K562 (cell line): ENCODE data around the gene SLC7A8. TPM values are rescaled to one million over a fixed set of nuclear protein-coding genes. Genes with fewer than 3 reads are reported as not detected.
"Not testable (repeated sequence)": the region's sequence is repeated elsewhere in the genome, so short reads cannot be mapped to it uniquely, and the experiment has no call there.

ENCODE experiments used
- ATAC-seq: fragments of 200-7000 bp; cut with Tn5 transposase; 3 replicates; pipeline ENCODE4 v1.9.1; 2020; ENCODE audit warnings: moderate library complexity
- BruUV-seq: library from RNA; stranded (reverse); fragments of 400-500 nt; replicated peaks from 2 replicates; lab custom pipeline; 2021; lab: Mats Ljungman, UMichigan
- CTCF ChIA-PET: fragments of 300-600 bp; formaldehyde crosslinking; extraction: SDS; loops from one replicate; lab custom pipeline; 2021; ENCODE audit warnings: low intra/inter-chr PET ratio; lab: Yijun Ruan, JAX
- POLR2A ChIA-PET: fragments of 300-600, 350-650 bp; sonication (Branson Sonifier 250); formaldehyde crosslinking; extraction: SDS; loops from one replicate; lab custom pipeline; 2021; ENCODE audit warnings: antibody characterized with exemption, inconsistent platforms; lab: Yijun Ruan, JAX
- DNase-seq, 4 experiments: peaks; one replicate each; pipeline versions ENCODE4 v3.0.0 to v3.0.0-alpha.2; 2011 to 2018; ENCODE audit warnings: low spot score in 3 of 4, mixed read lengths in 3 of 4; ENCODE audit errors: extremely low read depth in 1 of 4
- FAIRE-seq: peaks from 2 replicates; lab custom pipeline; 2011; peaks lifted over from hg19 to GRCh38; lab: Jason Lieb, UNC
- H2AFZ ChIP-seq: 2 replicates; pipeline ENCODE4 v1.6.0; 2011; ENCODE audit warnings: low read depth, low read length, control low read depth, inconsistent platforms
- H3K27ac ChIP-seq: fragments of 200-600 bp; 3 replicates; pipeline ENCODE4 v1.8.0; 2011; ENCODE audit warnings: low read depth, mild to moderate bottlenecking, control low read depth, inconsistent platforms, low read length, moderate library complexity, mixed read lengths; ENCODE audit errors: extremely low read depth
- H3K27me3 ChIP-seq, 2 experiments: fragments of 300-600 bp in 1 of 2; 2 replicates in 1 of 2; 3 replicates in 1 of 2; pipeline versions ENCODE4 v1.6.0 to v1.8.0; 2011; ENCODE audit warnings: inconsistent platforms in 2 of 2, low read length in 2 of 2, mild to moderate bottlenecking in 1 of 2, mixed read lengths in 1 of 2, moderate library complexity in 1 of 2; ENCODE audit not compliant: control insufficient read depth in 2 of 2, insufficient read depth in 2 of 2
- H3K36me3 ChIP-seq: fragments of 300-600 bp; 3 replicates; pipeline ENCODE4 v1.8.0; 2011; ENCODE audit warnings: mild to moderate bottlenecking, low read length, inconsistent platforms; ENCODE audit not compliant: control insufficient read depth, insufficient read depth
- H3K4me1 ChIP-seq, 2 experiments: fragments of 200-600 bp in 1 of 2; replicated peaks in 1 of 2; 2 replicates in 1 of 2; 3 replicates in 1 of 2; pipeline versions ENCODE4 v1.5.1 to v1.8.0; 2011; ENCODE audit warnings: inconsistent platforms in 2 of 2, low read length in 2 of 2, mild to moderate bottlenecking in 1 of 2, mixed read lengths in 1 of 2, moderate library complexity in 1 of 2; ENCODE audit not compliant: control insufficient read depth in 2 of 2, insufficient read depth in 2 of 2
- H3K4me2 ChIP-seq: 2 replicates; pipeline ENCODE4 v1.6.1; 2011; ENCODE audit warnings: low read length, control low read depth, inconsistent platforms, mixed read lengths; ENCODE audit not compliant: insufficient read depth
- H3K4me3 ChIP-seq: fragments of 200-600 bp; sonication (generic), shearing (Covaris generic); 2 replicates; pipeline ENCODE4 v1.5.1; 2016; ENCODE audit warnings: control low read depth, inconsistent platforms
- H3K79me2 ChIP-seq: fragments of 200-600 bp; 3 replicates; pipeline ENCODE4 v1.8.0; 2011; ENCODE audit warnings: low read length, inconsistent platforms; ENCODE audit not compliant: control insufficient read depth, insufficient read depth
- H3K9ac ChIP-seq, 2 experiments: 2 replicates each; pipeline versions ENCODE4 v1.6.0 to v1.6.1; 2011; ENCODE audit warnings: low read depth in 2 of 2, low read length in 2 of 2, control low read depth in 1 of 2, inconsistent platforms in 1 of 2, mild to moderate bottlenecking in 1 of 2, mixed read lengths in 1 of 2; ENCODE audit not compliant: insufficient read depth in 1 of 2
- H3K9me1 ChIP-seq: one replicate; pipeline ENCODE4 v1.6.0; 2011; ENCODE audit warnings: inconsistent platforms, mild to moderate bottlenecking, low read length, moderate library complexity; ENCODE audit not compliant: control insufficient read depth, insufficient read depth
- H3K9me3 ChIP-seq: replicated peaks from 2 replicates; pipeline ENCODE4 v1.5.1; 2011; ENCODE audit warnings: low read depth, low read length, inconsistent platforms; ENCODE audit not compliant: control insufficient read depth, insufficient read depth
- H4K20me1 ChIP-seq: replicated peaks from 2 replicates; pipeline ENCODE4 v1.6.1; 2011; ENCODE audit warnings: low read length, inconsistent platforms, mixed read lengths; ENCODE audit not compliant: control insufficient read depth, insufficient read depth
- CBFA2T2 ChIP-seq: fragments of 450-650 bp; conservative IDR thresholded peaks from 2 replicates; pipeline ENCODE4 v1.6.1; 2017; ENCODE audit warnings: mild to moderate bottlenecking
- CBFA2T3 ChIP-seq: fragments of 450-650 bp; IDR thresholded peaks from 2 replicates; pipeline ENCODE4 v1.6.1; 2017
- MNT ChIP-seq, 2 experiments: fragments of 450-650 bp; conservative IDR thresholded peaks; 2 replicates each; pipeline ENCODE4 v1.6.1; 2017; ENCODE audit warnings: mild to moderate bottlenecking in 2 of 2, moderate library complexity in 2 of 2
- NCOR1 ChIP-seq: fragments of 450-650 bp; IDR thresholded peaks from 2 replicates; pipeline ENCODE4 v1.6.1; 2016; ENCODE audit warnings: mild to moderate bottlenecking, moderate library complexity
- TAL1 ChIP-seq: fragments of 450-650 bp; IDR thresholded peaks from 2 replicates; pipeline ENCODE4 v1.6.1; 2016; ENCODE audit warnings: mild to moderate bottlenecking
- WGBS: fragments of 100-300 bp; shearing (Covaris generic); methylation state at CpG from one replicate; pipeline ENCODE4 v1.1.6; 2016; ENCODE audit warnings: low coverage, mixed read lengths; ENCODE audit not compliant: insufficient coverage; ENCODE audit errors: missing lambda C conversion rate; 5-methylcytosine and 5-hydroxymethylcytosine counted together
- in situ Hi-C: fragments of 300-500 bp; cut with MboI; formaldehyde crosslinking; loops from 4 replicates; pipeline ENCODE4 v1.15.0; 2018; ENCODE audit warnings: inconsistent platforms, mixed read lengths
- intact Hi-C: fragments of 100-400 bp; cut with micrococcal nuclease; formaldehyde crosslinking; loops from 2 replicates; pipeline ENCODE4 v1.14.2; 2022
- polyA plus RNA-seq, 8 experiments: library from polyadenylated mRNA; depleted of rRNA in 4 of 8; stranded (reverse) in 5 of 8; unstranded in 3 of 8; fragments of >200 nt; fragmentation: Nextera tagmentation in 2 of 8; fragmentation: Illumina TruSeq in 1 of 8; extraction: Ambion mirVana in 2 of 8; extraction: Trizol in 1 of 8; gene quantifications; 2 replicates each; pipeline versions ENCODE4 v1.2.1 to v1.2.3, GENCODE V29; 2011 to 2014; ENCODE audit warnings: inconsistent platforms in 1 of 8, missing spikeins in 1 of 8
- total RNA-seq, 7 experiments: library from RNA; depleted of rRNA in 6 of 7; stranded (reverse); fragments of >200 nt in 6 of 7; fragmentation: Illumina TruSeq in 2 of 7; extraction: Trizol in 2 of 7; gene quantifications; 2 replicates each; pipeline versions ENCODE4 v1.2.1 to v1.2.3, GENCODE V29; 2011 to 2021; ENCODE audit warnings: low replicate concordance in 1 of 7

SLC7A8 gene
- total and polyA plus RNA-seq, 9 of the 15 experiments (the other 6 are each of a cell fraction or from before 2014, with no cell fraction given) = 2.0 to 33.0 (median 6.0) TPM

- H3K4me2 ChIP-seq, H3K36me3 ChIP-seq, BruUV-seq, H3K9me3 ChIP-seq, DNase-seq, H3K27me3 ChIP-seq, H4K20me1 ChIP-seq, H3K9me1 ChIP-seq, POLR2A ChIA-PET, H3K79me2 ChIP-seq, H3K27ac ChIP-seq, ATAC-seq, FAIRE-seq, H3K9ac ChIP-seq, H2AFZ ChIP-seq, H3K4me3 ChIP-seq: not testable (repeated sequence)
- TF ChIP-seq CBFA2T3 (peak; percentile 70), CBFA2T2 (peak; percentile 57), MNT (conservative IDR thresholded peaks at IDR 0.05) (0 out of 4 replicates have a peak, but pooled peaks of 1 of the 2 experiments have one; percentile 20), TAL1 (peak; percentile 25; the same call in 1 of the 2 replicates), NCOR1 (peak; percentile 20; the same call in 1 of the 2 replicates)
- CTCF ChIA-PET = interaction anchor here (3.3 kb wide), 1 partner anchor 30 kb away, joined by 25 read pairs; no protein-coding TSS in a partner anchor
- in situ Hi-C loops = loop anchor here (5.0 kb wide), 1 partner anchor 40 kb away; no protein-coding TSS in a partner anchor
- 22% methylated on average over 3 of the region's 5 CpGs for WGBS
- intact Hi-C loops = loop anchor here (5.0 kb wide), 2 partner anchors 120 to 135 kb away; no protein-coding TSS in a partner anchor
- peaks cover 8 to 19% of the 10 kb centered on the region in 2 experiments; a peak in 4 of 5 replicates for H3K4me1 ChIP-seq
Observed at GRCh38 chr14:23107620-23108019, 75.8 kb downstream of the SLC7A8 start.
